ENCODE data around the gene LIMS2.

GRCh38 chr2:127648321-127648720 lies 27.0 kb downstream of the LIMS2 start:
- TF ChIP-seq, protein P1, sequence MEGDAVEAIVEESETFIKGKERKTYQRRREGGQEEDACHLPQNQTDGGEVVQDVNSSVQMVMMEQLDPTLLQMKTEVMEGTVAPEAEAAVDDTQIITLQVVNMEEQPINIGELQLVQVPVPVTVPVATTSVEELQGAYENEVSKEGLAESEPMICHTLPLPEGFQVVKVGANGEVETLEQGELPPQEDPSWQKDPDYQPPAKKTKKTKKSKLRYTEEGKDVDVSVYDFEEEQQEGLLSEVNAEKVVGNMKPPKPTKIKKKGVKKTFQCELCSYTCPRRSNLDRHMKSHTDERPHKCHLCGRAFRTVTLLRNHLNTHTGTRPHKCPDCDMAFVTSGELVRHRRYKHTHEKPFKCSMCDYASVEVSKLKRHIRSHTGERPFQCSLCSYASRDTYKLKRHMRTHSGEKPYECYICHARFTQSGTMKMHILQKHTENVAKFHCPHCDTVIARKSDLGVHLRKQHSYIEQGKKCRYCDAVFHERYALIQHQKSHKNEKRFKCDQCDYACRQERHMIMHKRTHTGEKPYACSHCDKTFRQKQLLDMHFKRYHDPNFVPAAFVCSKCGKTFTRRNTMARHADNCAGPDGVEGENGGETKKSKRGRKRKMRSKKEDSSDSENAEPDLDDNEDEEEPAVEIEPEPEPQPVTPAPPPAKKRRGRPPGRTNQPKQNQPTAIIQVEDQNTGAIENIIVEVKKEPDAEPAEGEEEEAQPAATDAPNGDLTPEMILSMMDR (IDR thresholded peaks at IDR 0.05): no peak
- no peak for TF ChIP-seq EP300 (IDR thresholded peaks at IDR 0.05)
- TF ChIP-seq POLR2A (IDR thresholded peaks at IDR 0.05): no peak

All from tibial nerve (tissue), 4 donors.